T-helper 2 cell treated with Interferon-gamma antibody and Interleukin-4, amounts not matched to agents 5 μg/mL and 100 μg/mL, for 36 hours (primary cell): ENCODE results near the gene CEP162.

ENCODE experiments used
- DNase-seq: peaks from one replicate; pipeline ENCODE4 v3.0.0; 2021; ENCODE audit warnings: low spot score
- H3K27ac Mint-ChIP-seq: one replicate; pipeline ENCODE4 v1.8.0; 2021; ENCODE audit warnings: mild to moderate bottlenecking, mixed read lengths
- H3K27me3 Mint-ChIP-seq: one replicate; pipeline ENCODE4 v1.8.0; 2021; ENCODE audit warnings: low read depth, mixed read lengths
- H3K36me3 Mint-ChIP-seq: one replicate; pipeline ENCODE4 v1.8.0; 2021; ENCODE audit warnings: low read depth, mixed read lengths
- H3K4me1 Mint-ChIP-seq: one replicate; pipeline ENCODE4 v1.8.0; 2021; ENCODE audit warnings: low read depth, mixed read lengths
- H3K4me3 Mint-ChIP-seq: one replicate; pipeline ENCODE4 v1.8.0; 2022; ENCODE audit warnings: mild to moderate bottlenecking, moderate library complexity, mixed read lengths
- H3K9me3 Mint-ChIP-seq: one replicate; pipeline ENCODE4 v1.8.0; 2021; ENCODE audit warnings: mixed read lengths

CEP162 gene, protein sequence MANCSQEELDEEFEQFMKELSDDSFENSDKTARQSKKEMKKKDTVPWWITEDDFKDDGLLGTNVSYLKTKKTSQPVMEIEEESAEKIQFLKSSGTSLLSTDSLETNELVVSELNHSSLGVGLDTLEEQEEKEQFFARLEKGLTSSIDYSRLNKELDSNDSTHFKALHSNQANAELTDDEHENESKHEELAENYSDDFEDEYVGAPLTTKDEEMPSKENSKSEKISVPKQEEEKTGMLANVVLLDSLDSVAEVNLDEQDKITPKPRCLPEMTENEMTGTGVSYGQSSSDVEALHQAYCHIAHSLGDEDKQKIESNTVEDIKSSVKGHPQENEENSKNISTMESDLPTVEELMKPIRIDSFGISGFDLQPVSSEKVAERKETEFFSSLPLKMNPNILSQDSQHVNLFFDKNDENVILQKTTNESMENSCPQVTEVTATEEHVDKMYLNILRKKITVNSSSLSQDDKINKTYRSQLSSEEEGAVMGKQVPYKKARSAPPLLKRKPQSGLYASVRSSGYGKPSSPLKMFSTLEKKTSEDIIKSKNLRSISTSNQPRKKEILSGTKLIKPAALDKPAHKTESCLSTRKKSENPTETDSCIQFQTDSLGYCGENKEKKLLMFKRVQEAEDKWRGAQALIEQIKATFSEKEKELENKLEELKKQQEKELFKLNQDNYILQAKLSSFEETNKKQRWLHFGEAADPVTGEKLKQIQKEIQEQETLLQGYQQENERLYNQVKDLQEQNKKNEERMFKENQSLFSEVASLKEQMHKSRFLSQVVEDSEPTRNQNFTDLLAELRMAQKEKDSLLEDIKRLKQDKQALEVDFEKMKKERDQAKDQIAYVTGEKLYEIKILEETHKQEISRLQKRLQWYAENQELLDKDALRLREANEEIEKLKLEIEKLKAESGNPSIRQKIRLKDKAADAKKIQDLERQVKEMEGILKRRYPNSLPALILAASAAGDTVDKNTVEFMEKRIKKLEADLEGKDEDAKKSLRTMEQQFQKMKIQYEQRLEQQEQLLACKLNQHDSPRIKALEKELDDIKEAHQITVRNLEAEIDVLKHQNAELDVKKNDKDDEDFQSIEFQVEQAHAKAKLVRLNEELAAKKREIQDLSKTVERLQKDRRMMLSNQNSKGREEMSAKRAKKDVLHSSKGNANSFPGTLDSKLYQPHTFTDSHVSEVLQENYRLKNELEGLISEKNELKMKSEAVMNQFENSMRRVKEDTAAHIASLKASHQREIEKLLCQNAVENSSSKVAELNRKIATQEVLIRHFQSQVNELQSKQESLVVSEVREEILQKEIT (N-terminal part only)

DNA sequence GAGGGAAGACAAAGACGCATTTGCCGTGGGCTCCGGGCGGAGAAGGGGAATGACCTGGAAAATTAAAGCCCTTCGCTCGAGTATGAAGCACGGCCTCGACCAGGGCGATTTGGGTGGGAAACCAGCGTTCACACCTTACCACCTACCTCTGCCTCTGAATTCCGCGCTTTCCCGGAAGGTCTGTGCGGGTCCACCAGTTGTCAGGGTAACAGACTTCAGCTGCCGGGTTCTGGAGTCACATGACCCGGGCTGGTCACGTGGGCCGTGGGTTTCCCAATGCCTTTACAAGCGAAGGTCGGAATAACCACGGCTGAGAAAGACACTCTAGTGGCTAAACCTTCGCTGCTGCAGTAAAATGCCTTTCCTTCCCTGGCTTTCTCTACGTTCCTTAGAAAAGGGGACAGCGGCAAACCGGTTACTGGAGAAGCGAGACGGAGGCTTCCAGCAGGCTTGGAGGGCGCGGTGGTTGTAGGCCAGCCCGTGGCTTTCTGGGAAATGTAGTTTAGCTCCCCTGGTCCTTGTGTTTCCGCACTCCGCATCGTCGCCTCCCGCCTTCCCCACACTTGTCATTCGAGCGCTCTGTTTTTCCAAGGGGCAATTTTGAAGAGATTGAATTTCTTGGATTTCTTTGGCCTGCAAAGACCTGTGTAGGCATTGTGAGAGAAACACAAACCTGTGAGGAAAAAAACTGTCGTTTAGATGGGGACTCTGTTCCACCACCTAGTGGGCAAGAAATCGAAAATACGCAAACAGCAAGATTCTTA lies at the start of gene CEP162:
CEP162 (minus strand) TSS at position 210 of the 764 bp plus-strand sequence. CDS start 1,250 bp downstream, outside the sequence.
- H3K27me3 Mint-ChIP-seq = peaks cover 10% of the 10 kb centered on the region
- H3K27ac Mint-ChIP-seq = peak within 1 kb of the TSS; percentile 77
- peak; percentile 88 for DNase-seq
- H3K4me3 Mint-ChIP-seq = peak within 1 kb of the TSS; percentile 98
- no peaks in the 10 kb centered on the region for H3K36me3 Mint-ChIP-seq
- H3K4me1 Mint-ChIP-seq = peaks cover 16% of the 10 kb centered on the region
- no peaks in the 10 kb centered on the region for H3K9me3 Mint-ChIP-seq

DNA sequence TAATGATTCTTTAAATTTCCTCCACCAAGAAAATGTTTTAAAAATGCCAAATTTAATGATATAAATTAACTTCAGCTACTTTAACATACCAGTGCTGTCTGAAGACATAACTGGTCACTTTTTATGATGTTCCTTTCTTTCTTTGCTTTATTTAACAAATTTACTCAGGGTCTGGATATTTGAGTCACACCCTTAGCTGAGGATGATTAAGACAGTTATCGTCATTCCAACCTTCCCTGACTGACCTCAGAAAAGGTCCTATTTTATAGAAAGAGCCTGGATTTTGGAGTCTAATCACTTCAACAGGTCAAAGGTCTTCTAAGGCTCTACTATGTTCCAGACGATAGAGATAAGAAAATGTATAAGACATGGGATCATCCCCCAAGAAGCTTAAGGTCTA lies 47.4 kb upstream of the CEP162 start:
- no peak overlapping the region for H3K4me3 Mint-ChIP-seq
- H3K9me3 Mint-ChIP-seq = no peaks in the 10 kb centered on the region
- no peaks in the 10 kb centered on the region for H3K4me1 Mint-ChIP-seq
- DNase-seq = no peak
- no peaks in the 10 kb centered on the region for H3K36me3 Mint-ChIP-seq
- H3K27ac Mint-ChIP-seq = no peak overlapping the region
- peaks cover 3% of the 10 kb centered on the region for H3K27me3 Mint-ChIP-seq

DNA sequence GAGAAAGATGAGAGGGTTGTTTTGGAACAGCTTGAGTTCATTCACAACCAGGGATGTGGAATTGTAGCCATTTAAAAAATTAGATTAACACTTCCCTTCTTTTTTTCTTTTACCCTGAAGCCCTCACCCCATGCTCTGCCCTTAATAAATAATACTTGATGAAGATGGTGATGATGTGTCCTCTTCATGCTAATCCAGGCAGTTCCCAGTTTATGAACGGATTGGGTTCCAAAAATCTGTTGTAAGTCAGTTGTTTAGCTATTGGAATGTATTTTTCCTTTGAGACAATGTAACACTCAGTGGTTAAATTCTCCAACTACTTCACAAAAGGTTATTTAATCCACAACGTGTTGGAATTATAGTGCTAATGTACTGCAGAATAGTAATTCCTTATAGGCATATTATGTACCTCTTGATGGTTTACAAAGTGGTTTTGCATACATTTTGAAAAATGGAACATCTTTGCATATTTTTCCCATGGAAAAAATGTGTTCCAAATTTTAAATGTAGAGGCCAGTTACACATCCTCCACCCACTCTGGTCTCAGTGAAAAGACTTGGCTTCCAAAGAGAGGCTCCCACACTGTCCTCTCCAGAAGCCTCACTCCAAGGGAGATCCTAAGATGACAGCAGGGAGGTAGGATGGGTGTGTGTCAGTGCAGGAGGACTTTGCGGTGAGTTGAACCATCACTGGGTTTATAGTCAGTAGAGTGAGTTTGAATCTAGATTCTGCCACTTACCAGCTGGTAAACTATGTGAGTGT lies 45.8 kb upstream of the CEP162 start:
- H3K27me3 Mint-ChIP-seq = peaks cover 3% of the 10 kb centered on the region
- H3K4me1 Mint-ChIP-seq = no peaks in the 10 kb centered on the region
- DNase-seq = no peak
- no peaks in the 10 kb centered on the region for H3K9me3 Mint-ChIP-seq
- no peaks in the 10 kb centered on the region for H3K36me3 Mint-ChIP-seq
- H3K27ac Mint-ChIP-seq = no peak overlapping the region
- H3K4me3 Mint-ChIP-seq = no peak overlapping the region

DNA sequence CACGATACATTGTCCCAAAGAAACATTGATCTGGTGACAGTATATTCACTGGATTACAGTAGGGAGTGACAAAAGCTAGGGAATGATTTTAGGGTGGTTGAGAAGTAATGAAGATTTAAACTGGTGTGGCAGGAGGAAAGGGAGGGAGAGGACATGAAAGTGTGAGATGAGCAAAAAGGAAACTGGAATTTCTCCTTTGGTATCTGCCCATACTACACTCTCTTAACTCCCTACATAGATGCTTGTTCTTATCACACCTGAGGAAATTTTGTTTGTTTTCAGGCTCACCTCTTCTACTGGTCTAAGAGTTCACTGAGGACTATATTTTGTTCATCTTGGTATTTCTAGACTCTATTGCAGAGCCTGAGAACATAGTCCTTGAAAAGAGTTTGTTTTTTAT lies 44.9 kb upstream of the CEP162 start:
- no peak overlapping the region for H3K4me3 Mint-ChIP-seq
- no peak for DNase-seq
- H3K4me1 Mint-ChIP-seq = no peaks in the 10 kb centered on the region
- H3K27ac Mint-ChIP-seq = no peak overlapping the region
- H3K9me3 Mint-ChIP-seq = no peaks in the 10 kb centered on the region
- no peaks in the 10 kb centered on the region for H3K36me3 Mint-ChIP-seq
- peaks cover 3% of the 10 kb centered on the region for H3K27me3 Mint-ChIP-seq

DNA sequence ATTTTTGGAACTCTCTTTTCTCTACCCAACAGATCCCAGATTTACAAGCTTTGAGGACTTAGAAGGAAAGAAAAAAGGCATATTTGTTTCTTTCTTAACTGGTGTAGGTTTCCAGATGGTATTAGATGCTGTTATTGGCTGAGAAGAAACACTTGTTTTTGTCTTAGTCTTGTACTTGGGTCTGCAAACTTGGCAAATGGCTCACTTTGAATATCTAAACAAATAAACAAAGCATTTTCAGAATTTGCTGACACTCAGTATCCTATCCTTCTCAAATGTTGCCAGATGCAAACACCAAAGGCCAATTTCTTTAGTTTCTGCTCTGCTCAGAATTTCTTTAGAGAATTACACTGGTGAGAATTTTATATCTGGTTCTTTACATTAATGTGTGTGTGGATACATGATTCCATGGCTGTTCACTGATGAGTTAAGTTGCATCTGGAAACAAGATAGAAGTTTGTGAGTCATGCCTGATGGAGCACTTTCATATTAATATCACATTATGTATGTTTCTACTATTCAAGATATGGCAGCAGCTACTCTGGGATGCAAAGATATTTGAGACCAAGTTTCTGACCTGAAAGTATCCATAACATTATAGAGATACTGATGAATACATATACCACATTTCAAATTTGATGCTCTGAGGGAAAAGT lies 43.7 kb upstream of the CEP162 start:
- Mint-ChIP-seq H3K4me3 (no peak overlapping the region), H3K9me3 (no peaks in the 10 kb centered on the region), H3K36me3 (no peaks in the 10 kb centered on the region), H3K4me1 (no peaks in the 10 kb centered on the region), H3K27ac (no peak overlapping the region), H3K27me3 (peaks cover 3% of the 10 kb centered on the region)
- DNase-seq = no peak

DNA sequence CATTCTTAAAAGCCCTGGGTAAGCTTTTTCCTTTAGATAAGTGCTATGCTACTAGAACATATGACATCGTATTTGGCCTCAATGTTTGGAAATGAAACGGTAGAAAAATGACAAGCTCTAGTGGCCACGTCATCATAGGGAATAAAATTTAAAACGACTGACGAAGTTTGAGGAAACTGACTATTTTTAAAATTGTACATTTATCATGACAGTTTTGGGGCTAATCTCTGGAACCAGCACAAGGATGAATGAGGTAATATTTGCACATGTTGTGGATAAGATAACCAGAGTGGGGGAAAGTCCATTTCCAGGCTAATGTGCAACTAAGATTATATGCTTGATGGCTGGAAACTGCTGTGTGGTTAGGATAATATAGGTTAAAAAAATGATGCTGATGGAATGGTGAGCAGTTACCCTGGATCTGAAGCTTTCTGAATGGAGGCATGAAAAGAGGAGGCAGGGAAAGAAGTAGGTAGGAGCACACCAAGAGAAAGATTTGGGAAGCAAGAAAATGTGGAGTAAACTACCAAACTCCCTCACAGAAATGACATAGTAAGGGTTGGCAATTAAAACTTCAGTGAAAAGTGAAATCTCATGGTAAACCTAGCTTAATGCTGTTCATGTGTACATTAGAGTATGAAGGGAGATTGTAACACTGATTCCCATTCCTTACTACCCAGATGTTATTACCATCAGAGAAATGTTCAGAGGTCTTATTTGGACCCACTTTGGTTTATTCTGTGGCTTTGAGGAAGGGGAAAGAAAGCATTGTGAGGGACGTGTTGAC lies 42.7 kb upstream of the CEP162 start:
- Mint-ChIP-seq H3K27me3 (peaks cover 3% of the 10 kb centered on the region), H3K36me3 (no peaks in the 10 kb centered on the region), H3K4me1 (no peaks in the 10 kb centered on the region), H3K4me3 (no peak overlapping the region), H3K9me3 (no peaks in the 10 kb centered on the region), H3K27ac (no peak overlapping the region)
- DNase-seq = no peak

DNA sequence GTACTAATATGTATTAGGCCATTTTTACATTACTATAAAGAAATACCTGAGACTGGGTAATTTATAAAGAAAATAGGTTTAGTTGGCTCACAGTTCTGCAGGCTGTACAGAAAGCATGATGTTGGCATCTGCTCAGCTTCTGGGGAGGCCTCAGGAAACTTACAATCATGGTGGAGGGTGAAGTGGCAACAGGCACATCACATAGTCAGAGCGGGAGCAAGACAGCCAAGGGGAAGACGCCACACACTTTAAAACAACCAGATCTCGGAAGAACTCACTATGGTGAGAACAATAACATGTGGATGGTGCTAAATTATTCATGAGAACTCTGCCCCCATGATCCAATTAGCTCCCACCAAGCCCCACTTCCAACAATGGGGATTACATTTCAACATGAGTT lies 41.3 kb upstream of the CEP162 start:
- Mint-ChIP-seq H3K4me3 (no peak overlapping the region), H3K36me3 (no peaks in the 10 kb centered on the region), H3K27ac (no peak overlapping the region), H3K27me3 (peaks cover 3% of the 10 kb centered on the region), H3K9me3 (no peaks in the 10 kb centered on the region), H3K4me1 (no peaks in the 10 kb centered on the region)
- DNase-seq = no peak

DNA sequence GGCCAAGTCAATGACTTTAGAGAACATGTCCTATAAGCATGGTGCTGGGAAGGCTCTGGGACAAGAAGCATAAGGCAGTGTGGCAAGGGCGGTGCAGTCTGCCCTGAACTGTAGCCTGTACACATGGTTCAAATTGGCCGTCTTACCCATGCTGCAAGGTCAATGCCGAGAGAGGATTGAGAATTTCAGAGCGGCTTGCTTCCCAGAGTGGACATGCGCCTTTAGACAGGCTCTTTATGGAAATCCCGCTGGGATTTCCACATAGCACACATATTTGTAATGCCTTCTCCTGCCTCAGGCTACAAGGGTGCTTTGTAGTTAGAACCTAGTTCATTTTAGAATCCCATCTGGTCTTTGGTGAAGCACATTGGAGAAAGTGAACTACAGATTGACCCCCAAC lies 36.1 kb upstream of the CEP162 start:
- Mint-ChIP-seq H3K4me1 (no peaks in the 10 kb centered on the region), H3K4me3 (no peak overlapping the region)

DNA sequence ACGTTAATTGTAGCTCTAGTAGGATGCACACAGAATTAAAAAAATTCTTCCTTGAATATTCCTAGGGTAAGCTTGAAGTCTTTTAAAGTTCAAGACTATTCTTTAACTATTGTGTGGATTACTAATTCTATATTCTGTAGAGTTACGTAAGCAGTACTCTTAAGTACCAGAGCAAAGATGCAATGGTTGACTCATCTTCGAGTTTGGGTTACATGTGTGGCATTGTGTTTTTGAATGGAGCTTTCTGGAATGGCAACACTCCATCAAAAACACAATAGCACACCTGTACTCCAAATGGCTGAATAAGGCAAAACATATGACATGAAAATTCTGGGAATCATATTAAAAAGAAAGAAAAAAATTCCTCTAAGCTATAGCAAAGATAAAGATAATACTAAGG lies 33.5 kb upstream of the CEP162 start:
- Mint-ChIP-seq H3K4me3 (no peak overlapping the region), H3K9me3 (no peaks in the 10 kb centered on the region), H3K4me1 (no peaks in the 10 kb centered on the region), H3K36me3 (no peaks in the 10 kb centered on the region), H3K27me3 (peaks cover 2% of the 10 kb centered on the region), H3K27ac (no peak overlapping the region)
- DNase-seq = no peak

More for the DNA sequence above, 36.1 kb upstream of the CEP162 start:
- no peaks in the 10 kb centered on the region for H3K36me3 Mint-ChIP-seq
- H3K9me3 Mint-ChIP-seq = no peaks in the 10 kb centered on the region
- peaks cover 2% of the 10 kb centered on the region for H3K27me3 Mint-ChIP-seq
- no peak for DNase-seq
- no peak overlapping the region for H3K27ac Mint-ChIP-seq

DNA sequence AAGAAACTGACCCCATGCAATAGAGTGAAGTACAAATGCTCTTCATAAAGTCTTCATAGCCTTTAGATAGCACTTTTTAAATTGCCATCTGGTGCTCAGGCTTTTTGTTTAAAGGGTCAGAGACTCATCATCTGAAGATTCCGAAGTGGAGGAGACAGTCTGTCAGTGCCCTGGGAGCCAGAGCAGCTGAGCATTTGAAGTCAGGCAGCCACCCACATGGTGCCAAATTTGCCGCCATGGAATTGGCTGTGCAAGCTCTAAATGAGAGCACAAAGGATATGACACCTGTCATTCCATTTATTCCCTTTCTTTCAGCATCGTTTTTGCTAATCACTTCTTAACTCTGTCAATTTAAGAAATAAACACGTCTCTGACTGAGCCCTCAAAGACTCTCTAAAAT lies 32.8 kb upstream of the CEP162 start:
- Mint-ChIP-seq H3K4me3 (no peak overlapping the region), H3K36me3 (no peaks in the 10 kb centered on the region)

DNA sequence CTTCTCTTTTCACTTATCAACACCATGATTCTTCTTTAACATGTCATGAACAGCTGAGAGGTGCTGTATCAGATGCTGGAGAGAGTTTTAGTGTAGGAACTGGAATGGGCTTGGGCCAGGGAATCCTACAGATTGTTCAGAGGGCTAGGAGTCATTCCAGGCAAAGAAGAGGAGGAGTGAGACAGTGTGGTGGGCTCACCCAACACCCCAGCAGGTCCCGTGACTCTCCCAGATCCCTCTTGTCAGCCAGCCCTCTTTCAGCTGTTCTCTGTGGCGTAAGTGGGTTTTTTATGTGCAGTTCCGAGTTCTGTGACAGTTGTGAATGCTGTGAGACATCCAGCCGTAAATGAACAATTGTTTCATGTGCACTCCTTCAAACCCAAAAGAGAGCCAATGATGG lies 31.4 kb upstream of the CEP162 start:
- Mint-ChIP-seq H3K4me1 (no peaks in the 10 kb centered on the region), H3K27me3 (peaks cover 2% of the 10 kb centered on the region), H3K27ac (no peak overlapping the region), H3K36me3 (no peaks in the 10 kb centered on the region), H3K4me3 (no peak overlapping the region), H3K9me3 (no peaks in the 10 kb centered on the region)
- DNase-seq = no peak

More for the DNA sequence above, 32.8 kb upstream of the CEP162 start:
- H3K9me3 Mint-ChIP-seq = no peaks in the 10 kb centered on the region
- no peak for DNase-seq
- H3K27ac Mint-ChIP-seq = no peak overlapping the region
- no peaks in the 10 kb centered on the region for H3K4me1 Mint-ChIP-seq
- H3K27me3 Mint-ChIP-seq = peaks cover 2% of the 10 kb centered on the region

DNA sequence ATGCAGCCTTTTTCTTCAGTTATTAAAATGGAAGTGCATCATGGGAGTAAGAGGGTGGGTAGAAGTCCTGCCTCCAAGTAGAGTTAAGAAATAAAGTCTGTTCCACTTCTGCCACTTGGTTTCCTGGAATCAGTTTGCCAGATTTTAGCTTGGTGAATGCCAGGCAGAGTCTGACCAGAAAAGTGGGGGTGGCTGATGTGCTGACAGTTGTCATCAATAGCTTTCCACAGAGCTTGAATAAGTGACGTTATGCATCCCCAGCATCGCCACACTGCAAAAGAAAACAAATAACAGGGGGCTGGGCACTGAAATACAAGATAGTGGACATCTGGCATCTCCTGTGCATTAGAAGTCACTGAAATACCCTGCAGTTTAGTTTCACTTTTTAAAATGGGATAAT lies 30.8 kb upstream of the CEP162 start:
- H3K36me3 Mint-ChIP-seq = no peaks in the 10 kb centered on the region
- H3K27ac Mint-ChIP-seq = no peak overlapping the region
- DNase-seq = no peak
- H3K4me1 Mint-ChIP-seq = no peaks in the 10 kb centered on the region
- H3K9me3 Mint-ChIP-seq = no peaks in the 10 kb centered on the region
- no peak overlapping the region for H3K4me3 Mint-ChIP-seq
- H3K27me3 Mint-ChIP-seq = peaks cover 2% of the 10 kb centered on the region
